Endodermal cell (in vitro differentiated cells): Measurements from ENCODE around the gene TBC1D16. TPM values are rescaled to one million over a fixed set of nuclear protein-coding genes. Genes with fewer than 3 reads are reported as not detected.

Experiments
- DNase-seq: peaks from one replicate; pipeline ENCODE4 v3.0.0-alpha.2; 2017
- H3K27ac ChIP-seq: 2 replicates; pipeline ENCODE4 v1.5.1; 2013; ENCODE audit warnings: mild to moderate bottlenecking, low read depth, low read length, moderate library complexity
- H3K27me3 ChIP-seq: 2 replicates; pipeline ENCODE4 v1.6.1; 2013; ENCODE audit warnings: mild to moderate bottlenecking, low read length, moderate library complexity; ENCODE audit not compliant: insufficient read depth, control insufficient read depth, poor library complexity, severe bottlenecking
- H3K36me3 ChIP-seq: 2 replicates; pipeline ENCODE4 v1.7.0; 2013; ENCODE audit warnings: mild to moderate bottlenecking, low read length, moderate library complexity; ENCODE audit not compliant: control insufficient read depth, insufficient read depth
- H3K4me1 ChIP-seq: one replicate; pipeline ENCODE4 v1.7.0; 2013; ENCODE audit warnings: low read length; ENCODE audit not compliant: control insufficient read depth, insufficient read depth
- H3K4me3 ChIP-seq: 2 replicates; pipeline ENCODE4 v1.5.1; 2013; ENCODE audit warnings: mild to moderate bottlenecking, low read length, moderate library complexity
- H3K9ac ChIP-seq: 2 replicates; pipeline ENCODE4 v1.6.1; 2013; ENCODE audit warnings: mild to moderate bottlenecking, low read length, moderate library complexity; ENCODE audit not compliant: poor library complexity, severe bottlenecking; ENCODE audit errors: extremely low read depth
- H3K9me3 ChIP-seq: 2 replicates; pipeline ENCODE4 v1.6.1; 2013; ENCODE audit warnings: mild to moderate bottlenecking, low read length, moderate library complexity; ENCODE audit not compliant: control insufficient read depth
- H3K27ac Mint-ChIP-seq: 2 replicates; pipeline ENCODE4 v1.8.0; 2020; ENCODE audit warnings: mixed read lengths
- H3K27me3 Mint-ChIP-seq: 2 replicates; pipeline ENCODE4 v1.8.0; 2021; ENCODE audit warnings: mild to moderate bottlenecking, mixed read lengths; ENCODE audit not compliant: insufficient read depth
- H3K36me3 Mint-ChIP-seq: 2 replicates; pipeline ENCODE4 v1.8.0; 2020; ENCODE audit warnings: low read depth, mixed read lengths
- H3K4me1 Mint-ChIP-seq: 2 replicates; pipeline ENCODE4 v1.8.0; 2020; ENCODE audit warnings: mixed read lengths
- H3K4me3 Mint-ChIP-seq: 2 replicates; pipeline ENCODE4 v1.8.0; 2020; ENCODE audit warnings: mild to moderate bottlenecking, moderate library complexity, mixed read lengths
- H3K9me3 Mint-ChIP-seq: 2 replicates; pipeline ENCODE4 v1.8.0; 2020; ENCODE audit warnings: mild to moderate bottlenecking, mixed read lengths
- WGBS, 2 experiments: methylation state at CpG; one replicate each; pipeline versions ENCODE4 v1.1.5 to v1.1.7; 2013; ENCODE audit warnings: missing lambda C conversion rate in 2 of 2, mixed read lengths in 1 of 2; ENCODE audit not compliant: insufficient coverage in 1 of 2, insufficient read length in 1 of 2; 5-methylcytosine and 5-hydroxymethylcytosine counted together
- total RNA-seq, 2 donors: library from RNA; stranded (reverse); fragmentation: NEBNext Ultra II Directional in 1 of 2; extraction: Animal tissue kit (Norgen Biotek cat#: 25700) in 1 of 2; gene quantifications; 2 replicates in 1 of 2; 3 replicates in 1 of 2; pipeline ENCODE4 v1.2.1, GENCODE V29; 2021
- TF ChIP-seq, protein P1 (sequence below): fragments of 200-600 bp; sonication (generic); conservative IDR thresholded peaks from 2 replicates; pipeline ENCODE4 v1.5.0; 2021; ENCODE audit warnings: antibody characterized with exemption, mild to moderate bottlenecking

The TBC1D16 gene
- total RNA-seq, 2 donors from 2014 or later = 88.2 to 116 TPM

GRCh38 chr17:79950751-79951150 lies 84.9 kb downstream of the TBC1D16 start:
- Histone ChIP-seq H3K9me3 (no peaks in the 10 kb centered on the region), H3K36me3 (peaks cover 19% of the 10 kb centered on the region), H3K4me1 (peaks cover 8% of the 10 kb centered on the region), H3K4me3 (no peak overlapping the region), H3K27ac (peak overlapping the region; percentile 97), H3K27me3 (no peaks in the 10 kb centered on the region), H3K9ac (no peak overlapping the region)
- TF ChIP-seq, protein P1, sequence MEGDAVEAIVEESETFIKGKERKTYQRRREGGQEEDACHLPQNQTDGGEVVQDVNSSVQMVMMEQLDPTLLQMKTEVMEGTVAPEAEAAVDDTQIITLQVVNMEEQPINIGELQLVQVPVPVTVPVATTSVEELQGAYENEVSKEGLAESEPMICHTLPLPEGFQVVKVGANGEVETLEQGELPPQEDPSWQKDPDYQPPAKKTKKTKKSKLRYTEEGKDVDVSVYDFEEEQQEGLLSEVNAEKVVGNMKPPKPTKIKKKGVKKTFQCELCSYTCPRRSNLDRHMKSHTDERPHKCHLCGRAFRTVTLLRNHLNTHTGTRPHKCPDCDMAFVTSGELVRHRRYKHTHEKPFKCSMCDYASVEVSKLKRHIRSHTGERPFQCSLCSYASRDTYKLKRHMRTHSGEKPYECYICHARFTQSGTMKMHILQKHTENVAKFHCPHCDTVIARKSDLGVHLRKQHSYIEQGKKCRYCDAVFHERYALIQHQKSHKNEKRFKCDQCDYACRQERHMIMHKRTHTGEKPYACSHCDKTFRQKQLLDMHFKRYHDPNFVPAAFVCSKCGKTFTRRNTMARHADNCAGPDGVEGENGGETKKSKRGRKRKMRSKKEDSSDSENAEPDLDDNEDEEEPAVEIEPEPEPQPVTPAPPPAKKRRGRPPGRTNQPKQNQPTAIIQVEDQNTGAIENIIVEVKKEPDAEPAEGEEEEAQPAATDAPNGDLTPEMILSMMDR = peak; percentile 31
- peaks cover 30% of the 10 kb centered on the region for H3K36me3 Mint-ChIP-seq
- peak overlapping the region; percentile 46 for H3K4me3 Mint-ChIP-seq
- peaks cover 14% of the 10 kb centered on the region for H3K27me3 Mint-ChIP-seq
- WGBS, 2 experiments = 19 to 25% methylated on average over 8 to 17 of the region's 17 CpGs
- peak; percentile 81 for DNase-seq
- peak overlapping the region; percentile 67 for H3K27ac Mint-ChIP-seq
- H3K9me3 Mint-ChIP-seq = no peaks in the 10 kb centered on the region
- peaks cover 43% of the 10 kb centered on the region for H3K4me1 Mint-ChIP-seq

- Histone ChIP-seq H3K9me3 (no peaks in the 10 kb centered on the region), H3K27ac (peak overlapping the region; percentile 97), H3K36me3 (peaks cover 19% of the 10 kb centered on the region), H3K27me3 (no peaks in the 10 kb centered on the region), H3K4me3 (no peak overlapping the region), H3K9ac (no peak overlapping the region), H3K4me1 (peaks cover 8% of the 10 kb centered on the region)
- H3K27ac Mint-ChIP-seq = peak overlapping the region; percentile 67
- DNase-seq = peak; percentile 91
- peak overlapping the region; percentile 46 for H3K4me3 Mint-ChIP-seq
- peaks cover 14% of the 10 kb centered on the region for H3K27me3 Mint-ChIP-seq
- TF ChIP-seq, protein P1 = no peak
- H3K4me1 Mint-ChIP-seq = peaks cover 39% of the 10 kb centered on the region
- H3K9me3 Mint-ChIP-seq = no peaks in the 10 kb centered on the region
- WGBS, 2 experiments = 30 to 39% methylated on average over 15 to 31 of the region's 31 CpGs
- peaks cover 30% of the 10 kb centered on the region for H3K36me3 Mint-ChIP-seq
Measured at GRCh38 chr17:79950306-79950705, 85.4 kb downstream of the TBC1D16 start.

DNA sequence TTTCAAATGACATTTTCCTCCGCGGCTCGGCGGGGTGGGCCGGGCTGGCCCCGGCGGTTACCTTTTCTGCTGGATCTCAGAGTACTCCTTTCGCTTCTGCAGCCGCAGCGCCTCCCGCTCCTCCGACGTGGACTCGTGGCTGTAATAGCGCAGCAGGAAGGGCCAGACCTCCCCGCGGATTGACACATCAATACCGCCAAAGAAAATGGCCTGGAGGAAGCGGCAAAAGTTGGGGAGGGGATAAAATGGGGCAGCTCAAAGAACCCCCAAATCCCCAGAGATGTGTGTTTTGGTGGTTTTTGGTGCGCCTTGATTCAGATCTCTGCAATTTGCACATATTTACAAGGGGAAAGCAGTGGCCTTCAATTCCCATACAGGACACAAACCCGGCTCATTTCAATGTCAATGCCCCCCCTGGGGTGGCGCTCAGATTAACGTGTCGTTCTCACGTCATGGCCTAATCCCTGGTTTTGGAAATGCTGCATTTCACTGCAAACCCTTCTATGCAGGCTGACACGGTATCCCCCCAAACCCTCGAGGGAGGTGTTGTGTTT lies 85.9 kb downstream of the TBC1D16 start:
- Histone ChIP-seq H3K27me3 (no peaks in the 10 kb centered on the region), H3K27ac (peak overlapping the region; percentile 97), H3K9ac (no peak overlapping the region), H3K9me3 (no peaks in the 10 kb centered on the region), H3K4me1 (peaks cover 6% of the 10 kb centered on the region), H3K4me3 (no peak overlapping the region), H3K36me3 (peaks cover 19% of the 10 kb centered on the region)
- peaks cover 14% of the 10 kb centered on the region for H3K27me3 Mint-ChIP-seq
- H3K4me1 Mint-ChIP-seq = peaks cover 37% of the 10 kb centered on the region
- TF ChIP-seq, protein P1 = no peak
- peak; percentile 96 for DNase-seq
- H3K36me3 Mint-ChIP-seq = peaks cover 30% of the 10 kb centered on the region
- WGBS, 2 experiments = 28 to 40% methylated on average over 14 to 27 of the region's 27 CpGs
- peak overlapping the region; percentile 46 for H3K4me3 Mint-ChIP-seq
- no peaks in the 10 kb centered on the region for H3K9me3 Mint-ChIP-seq
- peak overlapping the region; percentile 91 for H3K27ac Mint-ChIP-seq
